HG03565 (cell line): ENCODE results near the gene AFF3.
"Not testable (repeated sequence)": the region's sequence is repeated elsewhere in the genome, so short reads cannot be mapped to it uniquely, and the experiment has no call there.

Source experiments
- ATAC-seq: cut with Tn5 transposase; IDR thresholded peaks from one replicate; pipeline ENCODE4 v1.9.1; 2021; ENCODE audit warnings: mild to moderate bottlenecking, moderate library complexity; ENCODE audit not compliant: unreplicated experiment

The AFF3 gene

GRCh38 chr2:100142393-100142792 is at the start of gene AFF3:
Gene AFF3 (minus strand): TSS chr2:100142590. CDS start chr2:100104454, 38,136 bp downstream.
- ATAC-seq = peak; percentile 97

GRCh38 chr2:100189387-100189786 is 47.0 kb upstream of the AFF3 start:
- ATAC-seq = no peak

GRCh38 chr2:100188326-100188725 is 45.9 kb upstream of the AFF3 start:
- no peak for ATAC-seq

- ATAC-seq = no peak
These were observed 43.7 kb upstream of the AFF3 start for GRCh38 chr2:100186126-100186525.

- no peak for ATAC-seq
These were observed 43.1 kb upstream of the AFF3 start for GRCh38 chr2:100185516-100185915.

- ATAC-seq = no peak
These were observed 42.7 kb upstream of the AFF3 start for GRCh38 chr2:100185105-100185504.

- ATAC-seq = no peak
These were observed 41.8 kb upstream of the AFF3 start for GRCh38 chr2:100184055-100184737.

- no peak for ATAC-seq
These were observed 40.3 kb upstream of the AFF3 start for GRCh38 chr2:100182494-100183361.

- ATAC-seq = no peak
These were observed 38.1 kb upstream of the AFF3 start for GRCh38 chr2:100180503-100180902.

- no peak for ATAC-seq
These were observed 37.4 kb upstream of the AFF3 start for GRCh38 chr2:100179806-100180205.

- ATAC-seq = no peak
These were observed 36.5 kb upstream of the AFF3 start for GRCh38 chr2:100178864-100179263.

- peak; percentile 49 for ATAC-seq
These were observed 35.8 kb upstream of the AFF3 start for GRCh38 chr2:100178085-100178788.

- no peak for ATAC-seq
These were observed 34.5 kb upstream of the AFF3 start for GRCh38 chr2:100176925-100177324.

GRCh38 chr2:100174026-100174431 is 31.6 kb upstream of the AFF3 start:
- no peak for ATAC-seq

GRCh38 chr2:100166701-100167100 is 24.3 kb upstream of the AFF3 start:
- ATAC-seq = no peak

- no peak for ATAC-seq
These were observed 21.2 kb upstream of the AFF3 start for GRCh38 chr2:100163605-100164004.

GRCh38 chr2:100161945-100162620 is 19.7 kb upstream of the AFF3 start:
- no peak for ATAC-seq

- no peak for ATAC-seq
These were observed 18.0 kb upstream of the AFF3 start for GRCh38 chr2:100160396-100160795.

GRCh38 chr2:100151832-100152231 is 9.4 kb upstream of the AFF3 start:
- ATAC-seq = not testable (repeated sequence)

GRCh38 chr2:100151310-100151709 is 8.9 kb upstream of the AFF3 start:
- no peak for ATAC-seq

GRCh38 chr2:100148883-100149282 is 6.5 kb upstream of the AFF3 start:
- ATAC-seq = no peak
